ENCODE results near the gene IFI16. TPM values are rescaled to one million over a fixed set of nuclear protein-coding genes. Genes with fewer than 3 reads are reported as not detected.

The IFI16 gene
- total RNA-seq, 4 donors from 2014 or later, result 10.5 to 106 (median 24.9) TPM

DNA sequence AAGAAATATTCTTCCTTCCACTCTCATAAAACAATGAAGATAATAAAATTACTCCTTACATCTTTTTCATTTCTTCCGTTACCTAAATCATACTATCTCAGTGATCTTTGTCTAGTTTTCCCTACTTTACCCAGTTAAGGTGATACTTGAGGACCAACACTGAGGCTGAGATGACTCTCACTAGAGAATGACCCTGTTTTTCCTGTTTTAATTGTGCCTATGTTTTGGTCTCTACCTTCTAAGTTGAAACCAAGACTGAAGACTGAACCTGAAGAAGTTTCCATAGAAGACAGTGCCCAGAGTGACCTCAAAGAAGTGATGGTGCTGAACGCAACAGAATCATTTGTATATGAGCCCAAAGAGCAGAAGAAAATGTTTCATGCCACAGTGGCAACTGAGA lies 41.7 kb downstream of the IFI16 start:
- H3K4me3 ChIP-seq, result no peak overlapping the region
- DNase-seq, result no peak
- no peaks in the 10 kb centered on the region for H3K9me3 ChIP-seq
- peaks cover 0 to 9% (median 3%) of the 10 kb centered on the region in 4 donors for H3K4me1 ChIP-seq
- no peak overlapping the region for H3K27ac ChIP-seq
- peaks cover 0 to 69% (median 0%) of the 10 kb centered on the region in 3 donors for H3K36me3 ChIP-seq
- no peaks in the 10 kb centered on the region for H3K27me3 ChIP-seq
- no peak for TF ChIP-seq POLR2A (IDR thresholded peaks at IDR 0.05)
- TF ChIP-seq, protein P1, sequence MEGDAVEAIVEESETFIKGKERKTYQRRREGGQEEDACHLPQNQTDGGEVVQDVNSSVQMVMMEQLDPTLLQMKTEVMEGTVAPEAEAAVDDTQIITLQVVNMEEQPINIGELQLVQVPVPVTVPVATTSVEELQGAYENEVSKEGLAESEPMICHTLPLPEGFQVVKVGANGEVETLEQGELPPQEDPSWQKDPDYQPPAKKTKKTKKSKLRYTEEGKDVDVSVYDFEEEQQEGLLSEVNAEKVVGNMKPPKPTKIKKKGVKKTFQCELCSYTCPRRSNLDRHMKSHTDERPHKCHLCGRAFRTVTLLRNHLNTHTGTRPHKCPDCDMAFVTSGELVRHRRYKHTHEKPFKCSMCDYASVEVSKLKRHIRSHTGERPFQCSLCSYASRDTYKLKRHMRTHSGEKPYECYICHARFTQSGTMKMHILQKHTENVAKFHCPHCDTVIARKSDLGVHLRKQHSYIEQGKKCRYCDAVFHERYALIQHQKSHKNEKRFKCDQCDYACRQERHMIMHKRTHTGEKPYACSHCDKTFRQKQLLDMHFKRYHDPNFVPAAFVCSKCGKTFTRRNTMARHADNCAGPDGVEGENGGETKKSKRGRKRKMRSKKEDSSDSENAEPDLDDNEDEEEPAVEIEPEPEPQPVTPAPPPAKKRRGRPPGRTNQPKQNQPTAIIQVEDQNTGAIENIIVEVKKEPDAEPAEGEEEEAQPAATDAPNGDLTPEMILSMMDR (IDR thresholded peaks at IDR 0.05), result no peak

DNA sequence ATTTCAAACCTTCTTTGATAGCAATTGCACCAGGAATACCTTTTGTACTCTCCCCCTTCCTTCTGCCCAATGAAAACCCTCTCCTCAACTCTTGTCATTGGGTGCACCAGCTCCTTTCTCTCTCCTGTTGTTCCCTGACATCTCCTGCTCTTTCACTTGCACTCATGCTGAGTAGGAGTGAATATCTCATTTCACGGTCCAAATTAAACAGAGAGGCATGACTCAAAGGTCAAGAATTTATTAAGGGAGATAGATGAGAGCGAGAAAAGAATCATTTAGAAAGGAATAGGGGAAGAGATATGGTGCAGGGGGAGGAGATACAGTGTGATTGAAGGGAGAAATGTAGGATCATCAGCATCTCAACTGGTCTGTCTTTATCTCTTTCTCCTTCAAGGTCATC lies 44.7 kb downstream of the IFI16 start:
- no peak overlapping the region for H3K27ac ChIP-seq
- H3K4me1 ChIP-seq, result peaks cover 0 to 9% (median 3%) of the 10 kb centered on the region in 4 donors
- H3K4me3 ChIP-seq, result no peak overlapping the region
- no peaks in the 10 kb centered on the region for H3K27me3 ChIP-seq
- TF ChIP-seq POLR2A (IDR thresholded peaks at IDR 0.05), result no peak
- TF ChIP-seq, protein P1 (IDR thresholded peaks at IDR 0.05), result no peak
- H3K9me3 ChIP-seq, result no peaks in the 10 kb centered on the region
- peaks cover 0 to 63% (median 0%) of the 10 kb centered on the region in 3 donors for H3K36me3 ChIP-seq
- DNase-seq, result no peak

DNA sequence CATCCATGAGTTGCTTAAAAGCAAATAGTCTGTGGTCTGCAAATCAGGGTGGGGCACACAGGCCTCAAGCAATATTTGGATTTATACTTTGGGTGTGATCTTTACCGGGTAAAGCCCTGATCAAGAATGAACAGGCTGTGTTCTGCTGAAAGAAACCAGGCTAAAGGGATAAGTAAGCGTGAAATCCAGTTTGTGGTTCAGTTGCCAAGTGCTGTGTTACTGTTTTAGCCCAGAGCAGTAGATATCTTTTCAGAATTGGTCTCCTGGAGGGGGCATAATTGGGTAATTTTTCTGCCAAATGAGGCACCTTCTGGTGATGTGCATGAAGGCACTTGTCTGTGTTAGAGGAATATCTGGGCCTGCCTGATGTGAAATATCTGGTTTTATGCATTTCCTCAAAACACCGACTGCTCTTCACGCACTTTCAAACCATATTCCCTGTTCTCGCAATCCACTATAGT lies 45.5 kb downstream of the IFI16 start:
- Histone ChIP-seq H3K4me3 (no peak overlapping the region), H3K4me1 (peaks cover 0 to 9% (median 3%) of the 10 kb centered on the region in 4 donors), H3K27me3 (no peaks in the 10 kb centered on the region), H3K9me3 (no peaks in the 10 kb centered on the region), H3K27ac (peak overlapping the region in 1 of 4 donors; percentile 48), H3K36me3 (peaks cover 0 to 56% (median 0%) of the 10 kb centered on the region in 3 donors)
- no peak for DNase-seq
- TF ChIP-seq, protein P1 (IDR thresholded peaks at IDR 0.05), result peak in 1 of 6 experiments; percentile 2
- TF ChIP-seq POLR2A (IDR thresholded peaks at IDR 0.05), result no peak

DNA sequence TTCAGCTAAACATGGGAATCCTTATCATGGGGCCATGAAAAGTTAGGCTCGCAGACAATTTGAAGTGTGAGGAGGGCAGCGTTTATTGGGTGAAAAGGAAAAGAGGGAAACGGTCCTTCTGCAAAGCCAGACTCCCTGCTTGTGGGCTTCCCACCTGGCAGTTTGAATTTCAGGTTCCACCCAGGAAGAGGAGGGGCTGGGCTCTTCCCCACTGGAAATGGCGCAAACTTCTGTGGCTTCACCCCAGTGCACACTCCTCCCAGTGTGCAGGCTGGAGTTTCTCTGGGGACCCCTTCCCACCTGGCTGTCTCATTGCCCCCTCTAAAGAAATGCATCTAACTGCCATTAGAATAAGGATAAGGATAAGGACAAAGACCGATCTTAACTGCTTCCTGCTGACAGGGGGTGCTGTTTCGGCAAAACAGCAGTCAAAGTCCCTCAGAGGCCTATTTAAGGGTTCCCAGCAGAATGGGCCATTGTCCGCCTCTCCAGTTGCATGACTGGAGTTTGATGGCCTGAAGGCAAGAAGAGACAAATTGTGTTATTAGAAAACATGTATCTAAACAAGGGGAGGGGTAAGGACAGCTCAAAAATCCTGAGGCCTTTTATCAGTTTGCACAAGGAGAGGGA lies 46.5 kb downstream of the IFI16 start:
- Histone ChIP-seq H3K27me3 (no peaks in the 10 kb centered on the region), H3K4me3 (no peak overlapping the region), H3K36me3 (peaks cover 0 to 46% (median 0%) of the 10 kb centered on the region in 3 donors), H3K27ac (peak overlapping the region in 1 of 4 donors; percentile 32), H3K9me3 (no peaks in the 10 kb centered on the region), H3K4me1 (peaks cover 0 to 9% (median 3%) of the 10 kb centered on the region in 4 donors)
- DNase-seq, result no peak
- no peak for TF ChIP-seq POLR2A (IDR thresholded peaks at IDR 0.05)
- TF ChIP-seq, protein P1 (IDR thresholded peaks at IDR 0.05), result no peak

DNA sequence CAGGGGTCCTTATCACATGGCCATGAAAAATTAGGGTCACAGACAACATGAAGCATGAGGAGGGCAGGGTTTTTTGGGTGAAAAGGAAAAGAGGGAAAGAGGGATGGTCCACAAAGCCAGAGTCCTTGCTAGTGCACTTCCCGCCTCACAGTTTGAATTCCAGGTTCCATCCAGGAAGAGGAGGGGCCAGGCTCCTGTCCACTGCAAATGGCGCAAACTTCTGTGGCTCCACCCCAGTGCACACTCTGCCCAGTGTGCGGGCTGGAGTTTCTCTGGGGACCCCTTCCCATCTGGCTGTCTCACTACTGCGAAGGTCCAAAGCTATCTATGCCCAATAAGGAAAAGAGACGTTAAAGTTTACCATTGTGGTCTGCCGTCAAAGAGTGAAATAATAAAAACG lies 49.0 kb downstream of the IFI16 start:
- no peaks in the 10 kb centered on the region for H3K27me3 ChIP-seq

More for the DNA sequence above, 49.0 kb downstream of the IFI16 start:
- no peak overlapping the region for H3K27ac ChIP-seq
- H3K36me3 ChIP-seq, result peaks cover 0 to 20% (median 0%) of the 10 kb centered on the region in 3 donors
- H3K4me3 ChIP-seq, result no peak overlapping the region
- TF ChIP-seq POLR2A (IDR thresholded peaks at IDR 0.05), result no peak
- TF ChIP-seq, protein P1 (IDR thresholded peaks at IDR 0.05), result no peak
- no peak for DNase-seq
- no peaks in the 10 kb centered on the region for H3K9me3 ChIP-seq
- H3K4me1 ChIP-seq, result peaks cover 0 to 9% (median 3%) of the 10 kb centered on the region in 4 donors

All from Peyer's patch (tissue), 4 donors.